ENCODE data around the gene ASTN2.

DNA sequence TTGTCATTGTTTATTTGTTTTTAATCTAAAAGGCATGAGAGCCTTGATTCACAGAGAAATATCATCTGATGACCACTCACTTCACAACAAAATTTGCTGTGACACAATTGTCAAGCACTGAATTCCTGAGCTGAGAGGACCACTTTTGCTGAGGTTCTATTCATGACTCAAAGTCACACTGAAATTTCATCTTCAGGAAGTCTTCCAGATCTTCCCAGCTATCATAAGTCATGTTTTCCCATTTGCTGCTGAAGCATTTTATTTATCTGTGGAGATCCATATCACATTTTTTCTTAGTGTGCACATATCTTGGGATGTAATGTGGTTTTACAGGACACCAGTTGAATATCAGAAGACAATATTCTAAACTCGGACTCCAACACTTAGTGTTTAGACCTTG, 982.8 kb downstream of the ASTN2 start:
- TF ChIP-seq, protein P1, sequence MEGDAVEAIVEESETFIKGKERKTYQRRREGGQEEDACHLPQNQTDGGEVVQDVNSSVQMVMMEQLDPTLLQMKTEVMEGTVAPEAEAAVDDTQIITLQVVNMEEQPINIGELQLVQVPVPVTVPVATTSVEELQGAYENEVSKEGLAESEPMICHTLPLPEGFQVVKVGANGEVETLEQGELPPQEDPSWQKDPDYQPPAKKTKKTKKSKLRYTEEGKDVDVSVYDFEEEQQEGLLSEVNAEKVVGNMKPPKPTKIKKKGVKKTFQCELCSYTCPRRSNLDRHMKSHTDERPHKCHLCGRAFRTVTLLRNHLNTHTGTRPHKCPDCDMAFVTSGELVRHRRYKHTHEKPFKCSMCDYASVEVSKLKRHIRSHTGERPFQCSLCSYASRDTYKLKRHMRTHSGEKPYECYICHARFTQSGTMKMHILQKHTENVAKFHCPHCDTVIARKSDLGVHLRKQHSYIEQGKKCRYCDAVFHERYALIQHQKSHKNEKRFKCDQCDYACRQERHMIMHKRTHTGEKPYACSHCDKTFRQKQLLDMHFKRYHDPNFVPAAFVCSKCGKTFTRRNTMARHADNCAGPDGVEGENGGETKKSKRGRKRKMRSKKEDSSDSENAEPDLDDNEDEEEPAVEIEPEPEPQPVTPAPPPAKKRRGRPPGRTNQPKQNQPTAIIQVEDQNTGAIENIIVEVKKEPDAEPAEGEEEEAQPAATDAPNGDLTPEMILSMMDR (IDR thresholded peaks at IDR 0.05; ENCODE audit: borderline replicate concordance, extremely low read depth, low read length, poor library complexity, severe bottlenecking) = no peak
- TF ChIP-seq EZH2 (IDR thresholded peaks at IDR 0.05; ENCODE audit: borderline replicate concordance, low read depth, low read length, severe bottlenecking) = no peak

All from DND-41 (cell line).